Skin of body (tissue), 2 donors: Measurements from ENCODE around the gene XXYLT1. TPM values are rescaled to one million over a fixed set of nuclear protein-coding genes. Genes with fewer than 3 reads are reported as not detected.
A peak's percentile ranks its signal among the peaks of the same experiment; 100 is the strongest.
"Not testable (repeated sequence)": the region's sequence is repeated elsewhere in the genome, so short reads cannot be mapped to it uniquely, and the experiment has no call there.

Experiments used
- DNase-seq: peaks from one replicate; lab custom pipeline; 2025; lab: John Stamatoyannopoulos, UW
- total RNA-seq: library from RNA; depleted of rRNA; stranded (reverse); fragments of >200 nt; gene quantifications from one replicate; pipeline ENCODE4 v1.2.3, GENCODE V29; 2014

The XXYLT1 gene
- total RNA-seq: 13.6 TPM

GRCh38 chr3:195270817-195271409 is at the start of gene XXYLT1:
XXYLT1 (minus strand) TSS chr3:195271159; CDS start chr3:195271058, 101 bp downstream.
- DNase-seq: peak; percentile 76

GRCh38 chr3:195319060-195319459 is 48.1 kb upstream of the XXYLT1 start:
- no peak for DNase-seq

DNA sequence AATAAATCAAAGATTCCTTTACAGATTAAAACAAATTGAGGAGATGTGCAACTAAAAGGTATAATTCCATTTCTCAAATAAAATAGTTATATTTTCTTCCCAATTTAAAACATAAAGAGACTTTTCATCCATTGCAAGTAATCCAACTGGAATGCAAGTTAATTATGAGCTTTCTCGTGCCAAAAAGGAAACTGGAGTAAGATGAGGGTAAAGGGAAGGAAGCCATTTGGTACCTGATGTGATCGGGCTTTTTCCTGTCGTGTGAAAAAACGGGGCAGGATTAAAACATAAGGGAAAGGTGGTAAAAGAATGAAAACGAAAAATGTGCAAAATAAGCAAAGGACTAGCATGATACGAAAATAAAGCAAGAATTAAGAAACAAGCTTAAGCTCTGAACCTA is 41.8 kb upstream of the XXYLT1 start:
- DNase-seq: no peak

- no peak for DNase-seq
Observed at GRCh38 chr3:195307711-195308110, 36.8 kb upstream of the XXYLT1 start.

- DNase-seq: no peak
Observed at GRCh38 chr3:195306369-195306768, 35.4 kb upstream of the XXYLT1 start.

DNA sequence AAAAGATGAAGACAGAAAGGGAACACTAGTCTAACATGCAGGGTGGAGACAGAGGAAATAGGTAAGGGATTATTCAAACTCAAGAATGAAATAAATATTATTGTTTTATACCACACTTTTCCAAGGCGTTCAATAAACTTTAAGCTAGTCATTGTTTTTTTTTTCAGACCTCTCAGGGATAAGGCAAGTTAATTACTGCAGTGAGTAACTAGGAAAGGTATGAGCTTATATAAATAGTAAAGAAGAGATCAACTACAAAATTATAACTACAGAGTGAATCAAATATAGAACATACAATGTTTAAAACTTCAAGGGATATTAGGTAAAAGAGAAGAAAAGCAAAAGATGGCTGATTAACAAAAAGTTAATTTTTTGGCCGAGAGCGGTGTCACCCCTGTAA is 31.5 kb upstream of the XXYLT1 start:
- DNase-seq: no peak

- no peak for DNase-seq
Observed at GRCh38 chr3:195297446-195297845, 26.5 kb upstream of the XXYLT1 start.

- no peak for DNase-seq
Observed at GRCh38 chr3:195296662-195297061, 25.7 kb upstream of the XXYLT1 start.

DNA sequence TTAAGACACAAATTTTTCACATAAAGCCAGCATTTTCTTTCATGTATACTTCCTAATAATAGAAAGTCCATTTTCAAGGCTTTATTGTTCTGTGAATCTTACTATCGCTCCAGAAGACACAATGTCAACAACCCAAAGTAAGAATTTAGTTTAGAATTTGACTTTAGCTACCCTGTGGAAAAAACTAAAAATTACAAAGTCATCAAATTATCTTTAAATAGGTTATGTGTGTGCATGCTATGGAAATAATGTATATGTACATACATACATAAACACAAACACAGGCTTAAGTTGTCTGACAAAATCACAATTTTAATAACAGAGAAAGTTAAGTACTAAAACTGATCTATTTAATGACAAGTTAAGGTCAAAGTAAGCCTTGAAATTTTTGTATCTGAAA is 20.2 kb upstream of the XXYLT1 start:
- no peak for DNase-seq

DNA sequence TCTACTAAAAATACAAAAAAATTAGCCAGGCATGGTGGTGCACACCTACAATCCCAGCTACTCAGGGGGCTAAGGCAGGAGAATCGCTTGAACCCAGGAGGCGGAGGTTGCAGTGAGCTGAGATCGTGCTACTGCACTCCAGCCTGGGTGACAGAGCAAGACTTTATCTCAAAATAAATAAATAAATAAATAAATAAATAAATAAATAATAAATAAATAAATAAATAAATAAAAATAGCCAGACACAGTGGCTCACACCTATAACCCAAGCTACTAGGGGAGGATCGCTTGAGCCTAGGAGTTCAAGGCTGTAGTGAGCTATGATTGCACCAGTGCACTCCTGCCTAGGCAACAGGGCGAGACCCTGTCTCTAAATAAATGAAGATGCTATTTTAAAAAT is 19.7 kb upstream of the XXYLT1 start:
- DNase-seq: not testable (repeated sequence)

DNA sequence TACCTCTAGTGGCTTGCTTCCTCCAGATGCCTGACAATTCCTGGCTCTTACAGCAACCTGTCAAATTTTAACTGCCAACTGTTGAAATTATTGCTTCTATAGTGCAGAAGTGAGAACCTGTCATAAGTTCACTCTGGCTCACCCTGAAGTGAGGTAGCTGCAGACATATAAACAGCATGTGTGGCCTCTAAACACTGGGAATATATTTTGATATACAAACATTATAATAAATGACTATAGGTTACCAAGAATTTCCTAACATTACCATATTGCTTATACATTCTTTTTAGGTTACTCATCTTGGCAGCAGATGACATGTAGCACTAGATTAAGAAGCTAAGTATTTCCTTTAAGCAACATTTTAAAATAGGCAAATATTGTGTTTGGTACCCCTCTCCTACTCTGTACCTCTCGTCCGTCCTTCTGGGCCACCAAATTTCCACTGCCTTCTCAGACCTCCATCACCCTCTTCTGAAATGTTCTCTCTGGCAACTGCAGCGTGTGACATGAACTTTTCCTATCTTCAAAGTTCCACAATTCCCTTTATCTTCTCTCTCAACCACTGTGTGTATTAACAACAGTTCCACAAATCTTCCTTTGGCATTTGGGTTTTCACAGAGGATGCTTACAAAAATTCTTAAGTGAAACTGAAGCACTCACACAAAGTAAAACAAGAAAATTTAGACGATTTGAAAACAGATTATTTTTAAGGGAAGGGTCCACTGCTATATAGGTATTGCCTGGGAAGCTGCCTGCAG is 15.3 kb upstream of the XXYLT1 start:
- DNase-seq: no peak

- no peak for DNase-seq
Observed at GRCh38 chr3:195285372-195285771, 14.4 kb upstream of the XXYLT1 start.

DNA sequence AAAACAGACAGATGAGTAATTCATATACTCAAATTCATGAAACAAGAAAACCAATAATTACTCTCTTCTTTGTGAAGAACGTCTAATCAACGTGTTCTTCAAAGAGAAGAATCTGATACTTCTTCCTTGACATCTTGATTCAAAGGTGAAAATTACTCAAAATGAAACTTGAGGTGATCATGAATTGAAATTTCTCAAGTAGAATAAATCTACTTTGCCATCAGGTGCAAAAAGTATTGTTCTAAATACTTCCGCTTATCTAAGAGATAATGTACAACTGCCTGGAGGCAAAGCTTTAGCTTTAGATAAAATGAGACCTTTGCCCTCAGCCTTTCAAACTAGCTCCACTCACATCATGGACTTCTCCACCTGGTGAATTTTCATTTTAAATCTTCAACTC is 13.9 kb upstream of the XXYLT1 start:
- DNase-seq: no peak

GRCh38 chr3:195282961-195283360 is 12.0 kb upstream of the XXYLT1 start:
- DNase-seq: no peak

- DNase-seq: no peak
Observed at GRCh38 chr3:195274259-195274966, 3.5 kb upstream of the XXYLT1 start.

- peak; percentile 82 for DNase-seq
Observed at GRCh38 chr3:195271410-195272243, 668 bp upstream of the XXYLT1 start.

- DNase-seq: no peak
Observed at GRCh38 chr3:195270079-195270816, 711 bp downstream of the XXYLT1 start.

DNA sequence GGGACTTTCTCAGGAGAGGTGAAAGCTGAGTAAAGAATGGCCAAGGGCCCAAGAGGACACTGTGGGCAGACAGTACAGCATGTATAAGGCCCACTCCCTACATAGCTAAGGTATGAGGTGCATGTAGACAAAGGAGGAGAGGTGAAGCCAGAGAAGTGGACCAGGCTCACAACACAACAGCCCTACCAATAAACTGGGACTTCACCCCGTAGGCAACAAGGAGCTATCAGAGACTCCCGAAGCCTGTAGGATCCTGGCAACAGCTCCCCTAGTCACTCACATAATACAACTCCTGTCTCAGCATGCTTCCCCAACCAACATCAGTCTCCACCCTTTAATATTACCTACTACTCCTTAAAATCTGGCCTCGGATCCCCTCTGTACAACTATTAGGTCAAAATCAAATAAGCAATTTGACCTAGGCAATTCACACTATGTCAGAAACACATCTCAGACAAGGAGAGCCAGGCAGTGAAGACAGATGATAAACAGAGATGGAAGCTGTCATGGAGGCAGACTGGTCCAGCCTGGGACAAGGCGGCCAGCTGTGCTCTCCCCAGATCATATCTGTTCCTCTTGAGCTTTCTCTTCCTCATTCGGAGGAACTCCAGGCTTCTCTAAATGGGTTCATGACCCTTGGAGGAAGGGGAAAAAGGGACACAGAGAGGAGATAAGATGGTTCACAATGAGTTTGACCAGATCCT is 1.4 kb downstream of the XXYLT1 start:
- DNase-seq: no peak

DNA sequence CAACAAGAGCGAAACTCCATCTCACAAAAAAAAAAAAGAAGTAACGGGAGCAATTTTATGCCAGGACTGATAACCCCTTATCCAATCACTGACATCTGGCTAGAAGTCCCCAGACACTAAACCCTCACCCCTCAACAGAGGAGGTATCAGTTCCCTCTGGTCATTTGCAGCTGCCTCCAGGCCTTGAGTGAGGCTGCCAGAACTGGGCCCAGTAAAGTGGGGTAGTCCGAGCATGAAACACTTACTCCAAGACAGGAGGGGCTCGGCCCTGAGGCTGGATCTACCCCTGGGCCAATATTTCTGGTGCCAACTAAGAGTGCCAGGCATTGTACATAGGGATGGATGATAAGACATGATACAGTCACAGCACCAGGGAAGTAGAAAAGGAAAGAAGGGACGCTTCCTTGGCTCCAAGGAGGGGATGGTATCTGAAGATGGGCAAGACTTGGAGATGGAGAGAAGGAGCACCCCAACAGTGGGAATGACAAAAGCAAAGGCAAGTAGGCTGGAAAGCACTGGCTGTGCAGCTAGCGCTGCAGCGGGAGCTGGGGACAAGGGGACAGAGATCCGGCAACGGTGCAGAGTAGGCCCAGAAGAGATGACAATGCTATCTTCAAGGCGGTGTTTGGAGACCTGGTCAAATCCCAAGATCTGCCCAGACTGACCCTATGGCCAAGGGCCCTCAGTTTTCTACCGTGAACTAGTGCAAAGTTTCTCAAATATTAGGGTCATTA is 2.2 kb downstream of the XXYLT1 start:
- no peak for DNase-seq

GRCh38 chr3:195267096-195267495 is 3.9 kb downstream of the XXYLT1 start:
- no peak for DNase-seq
